Epithelial cell of alveolus of lung (primary cell): ENCODE measurements around the gene PSMD11. TPM values are rescaled to one million over a fixed set of nuclear protein-coding genes. Genes with fewer than 3 reads are reported as not detected.

Experiments
- total RNA-seq: library from RNA; depleted of rRNA; stranded (reverse); fragments of >200 nt; gene quantifications from 2 replicates; pipeline ENCODE4 v1.2.1, GENCODE V29; 2015

Gene PSMD11
- total RNA-seq: 28.8 and 61.5 TPM in 2 replicates

GRCh38 chr17:32444301-32445073 is at the start of gene PSMD11:
Gene PSMD11 (plus strand): TSS chr17:32444510. CDS start chr17:32444524, 14 bp downstream.

GRCh38 chr17:32486701-32487472 is 42.6 kb downstream of the PSMD11 start, which contains the start of gene CDK5R1:
Gene CDK5R1 (plus strand): TSS chr17:32486993. CDS start chr17:32487621, 628 bp downstream.

Other genes starting within 250 kb of the PSMD11 start
- gene RHBDL3, start 178.7 kb upstream of the PSMD11 start, total RNA-seq: 0.26 TPM in 1 of 2 replicates, not detected in the other
- 9.2 and 12.9 TPM in 2 replicates for gene C17orf75, start 102.3 kb upstream of the PSMD11 start, total RNA-seq
- gene ZNF207, start 94.4 kb upstream of the PSMD11 start, total RNA-seq: 115 and 154 TPM in 2 replicates
- gene CDK5R1, start 42.5 kb downstream of the PSMD11 start, total RNA-seq: 1.4 and 2.1 TPM in 2 replicates